K562 (cell line): Measurements from ENCODE around the gene SLCO2A1. TPM values are rescaled to one million over a fixed set of nuclear protein-coding genes. Genes with fewer than 3 reads are reported as not detected.

ENCODE experiments used
- ATAC-seq: fragments of 200-7000 bp; cut with Tn5 transposase; 3 replicates; pipeline ENCODE4 v1.9.1; 2020; ENCODE audit warnings: moderate library complexity
- BruUV-seq: library from RNA; stranded (reverse); fragments of 400-500 nt; replicated peaks from 2 replicates; lab custom pipeline; 2021; lab: Mats Ljungman, UMichigan
- CTCF ChIA-PET: fragments of 300-600 bp; formaldehyde crosslinking; extraction: SDS; loops from one replicate; lab custom pipeline; 2021; ENCODE audit warnings: low intra/inter-chr PET ratio; lab: Yijun Ruan, JAX
- POLR2A ChIA-PET: fragments of 300-600, 350-650 bp; sonication (Branson Sonifier 250); formaldehyde crosslinking; extraction: SDS; loops from one replicate; lab custom pipeline; 2021; ENCODE audit warnings: antibody characterized with exemption, inconsistent platforms; lab: Yijun Ruan, JAX
- DNase-seq, 4 experiments: peaks; one replicate each; pipeline versions ENCODE4 v3.0.0 to v3.0.0-alpha.2; 2011 to 2018; ENCODE audit warnings: low spot score in 3 of 4, mixed read lengths in 3 of 4; ENCODE audit errors: extremely low read depth in 1 of 4
- FAIRE-seq: peaks from 2 replicates; lab custom pipeline; 2011; peaks lifted over from hg19 to GRCh38; lab: Jason Lieb, UNC
- H2AFZ ChIP-seq: 2 replicates; pipeline ENCODE4 v1.6.0; 2011; ENCODE audit warnings: low read depth, low read length, control low read depth, inconsistent platforms
- H3K27ac ChIP-seq: fragments of 200-600 bp; 3 replicates; pipeline ENCODE4 v1.8.0; 2011; ENCODE audit warnings: low read depth, mild to moderate bottlenecking, control low read depth, inconsistent platforms, low read length, moderate library complexity, mixed read lengths; ENCODE audit errors: extremely low read depth
- H3K27me3 ChIP-seq, 2 experiments: fragments of 300-600 bp in 1 of 2; 2 replicates in 1 of 2; 3 replicates in 1 of 2; pipeline versions ENCODE4 v1.6.0 to v1.8.0; 2011; ENCODE audit warnings: inconsistent platforms in 2 of 2, low read length in 2 of 2, mild to moderate bottlenecking in 1 of 2, mixed read lengths in 1 of 2, moderate library complexity in 1 of 2; ENCODE audit not compliant: control insufficient read depth in 2 of 2, insufficient read depth in 2 of 2
- H3K36me3 ChIP-seq: fragments of 300-600 bp; 3 replicates; pipeline ENCODE4 v1.8.0; 2011; ENCODE audit warnings: mild to moderate bottlenecking, low read length, inconsistent platforms; ENCODE audit not compliant: control insufficient read depth, insufficient read depth
- H3K4me1 ChIP-seq, 2 experiments: fragments of 200-600 bp in 1 of 2; replicated peaks in 1 of 2; 2 replicates in 1 of 2; 3 replicates in 1 of 2; pipeline versions ENCODE4 v1.5.1 to v1.8.0; 2011; ENCODE audit warnings: inconsistent platforms in 2 of 2, low read length in 2 of 2, mild to moderate bottlenecking in 1 of 2, mixed read lengths in 1 of 2, moderate library complexity in 1 of 2; ENCODE audit not compliant: control insufficient read depth in 2 of 2, insufficient read depth in 2 of 2
- H3K4me2 ChIP-seq: 2 replicates; pipeline ENCODE4 v1.6.1; 2011; ENCODE audit warnings: low read length, control low read depth, inconsistent platforms, mixed read lengths; ENCODE audit not compliant: insufficient read depth
- H3K4me3 ChIP-seq: fragments of 200-600 bp; sonication (generic), shearing (Covaris generic); 2 replicates; pipeline ENCODE4 v1.5.1; 2016; ENCODE audit warnings: control low read depth, inconsistent platforms
- H3K79me2 ChIP-seq: fragments of 200-600 bp; 3 replicates; pipeline ENCODE4 v1.8.0; 2011; ENCODE audit warnings: low read length, inconsistent platforms; ENCODE audit not compliant: control insufficient read depth, insufficient read depth
- H3K9ac ChIP-seq, 2 experiments: 2 replicates each; pipeline versions ENCODE4 v1.6.0 to v1.6.1; 2011; ENCODE audit warnings: low read depth in 2 of 2, low read length in 2 of 2, control low read depth in 1 of 2, inconsistent platforms in 1 of 2, mild to moderate bottlenecking in 1 of 2, mixed read lengths in 1 of 2; ENCODE audit not compliant: insufficient read depth in 1 of 2
- H3K9me1 ChIP-seq: one replicate; pipeline ENCODE4 v1.6.0; 2011; ENCODE audit warnings: inconsistent platforms, mild to moderate bottlenecking, low read length, moderate library complexity; ENCODE audit not compliant: control insufficient read depth, insufficient read depth
- H3K9me3 ChIP-seq: replicated peaks from 2 replicates; pipeline ENCODE4 v1.5.1; 2011; ENCODE audit warnings: low read depth, low read length, inconsistent platforms; ENCODE audit not compliant: control insufficient read depth, insufficient read depth
- H4K20me1 ChIP-seq: replicated peaks from 2 replicates; pipeline ENCODE4 v1.6.1; 2011; ENCODE audit warnings: low read length, inconsistent platforms, mixed read lengths; ENCODE audit not compliant: control insufficient read depth, insufficient read depth
- EWSR1 ChIP-seq: fragments of 450-650 bp; IDR thresholded peaks from 2 replicates; pipeline ENCODE4 v1.6.1; 2018; ENCODE audit warnings: borderline replicate concordance, mild to moderate bottlenecking, low read depth, moderate library complexity; ENCODE audit not compliant: partially characterized antibody
- HMG20A ChIP-seq: fragments of 450-650 bp; formaldehyde crosslinking; conservative IDR thresholded peaks from 2 replicates; pipeline ENCODE4 v1.4.0; 2020; ENCODE audit warnings: mild to moderate bottlenecking, mixed read lengths
- HSF4 ChIP-seq: fragments of 250-450 bp; sonication (Bioruptor Pico); IDR thresholded peaks from 2 replicates; pipeline ENCODE4 v2.1.2; 2022; ENCODE audit warnings: mild to moderate bottlenecking, moderate library complexity, borderline replicate concordance
- MED1 ChIP-seq: sonication (generic); formaldehyde crosslinking; IDR thresholded peaks from 2 replicates; pipeline ENCODE4 v1.8.1; 2023; ENCODE audit warnings: missing genetic modification reagents, borderline replicate concordance
- NFIC ChIP-seq: fragments of 450-650 bp; IDR thresholded peaks from 2 replicates; pipeline ENCODE4 v1.6.1; 2017; ENCODE audit warnings: mild to moderate bottlenecking, inconsistent platforms
- PHTF2 ChIP-seq: fragments of 250-450 bp; sonication (Bioruptor Pico); IDR thresholded peaks from 2 replicates; pipeline ENCODE4 v1.5.0; 2021; ENCODE audit warnings: mild to moderate bottlenecking
- RBM22 ChIP-seq: fragments of 200-400 bp; formaldehyde crosslinking; IDR thresholded peaks from 2 replicates; pipeline ENCODE4 v1.6.1; 2018; ENCODE audit warnings: low read length, low read depth; ENCODE audit not compliant: poor library complexity, severe bottlenecking
- SPI1 ChIP-seq: IDR thresholded peaks from 2 replicates; pipeline ENCODE4 v1.6.1; 2011; ENCODE audit warnings: low read depth, low read length, control low read depth, borderline replicate concordance
- TCF7 ChIP-seq: sonication (generic); IDR thresholded peaks from 2 replicates; pipeline ENCODE4 v1.6.1; 2016; ENCODE audit warnings: antibody characterized with exemption, borderline replicate concordance
- WHSC1 ChIP-seq: IDR thresholded peaks from one replicate; pipeline ENCODE4 v1.6.1; 2012; ENCODE audit warnings: low read length, control low read depth, inconsistent platforms
- ZNF174 ChIP-seq: fragments of 250-450 bp; sonication (Bioruptor Pico); IDR thresholded peaks from 2 replicates; pipeline ENCODE4 v1.4.0; 2020; ENCODE audit warnings: mild to moderate bottlenecking
- ZNF316 ChIP-seq: fragments of 450-650 bp; IDR thresholded peaks from 2 replicates; pipeline ENCODE4 v1.6.1; 2016
- WGBS: fragments of 100-300 bp; shearing (Covaris generic); methylation state at CpG from one replicate; pipeline ENCODE4 v1.1.6; 2016; ENCODE audit warnings: low coverage, mixed read lengths; ENCODE audit not compliant: insufficient coverage; ENCODE audit errors: missing lambda C conversion rate; 5-methylcytosine and 5-hydroxymethylcytosine counted together
- in situ Hi-C: fragments of 300-500 bp; cut with MboI; formaldehyde crosslinking; loops from 4 replicates; pipeline ENCODE4 v1.15.0; 2018; ENCODE audit warnings: inconsistent platforms, mixed read lengths
- intact Hi-C: fragments of 100-400 bp; cut with micrococcal nuclease; formaldehyde crosslinking; loops from 2 replicates; pipeline ENCODE4 v1.14.2; 2022
- polyA plus RNA-seq, 8 experiments: library from polyadenylated mRNA; depleted of rRNA in 4 of 8; stranded (reverse) in 5 of 8; unstranded in 3 of 8; fragments of >200 nt; fragmentation: Nextera tagmentation in 2 of 8; fragmentation: Illumina TruSeq in 1 of 8; extraction: Ambion mirVana in 2 of 8; extraction: Trizol in 1 of 8; gene quantifications; 2 replicates each; pipeline versions ENCODE4 v1.2.1 to v1.2.3, GENCODE V29; 2011 to 2014; ENCODE audit warnings: inconsistent platforms in 1 of 8, missing spikeins in 1 of 8
- total RNA-seq, 7 experiments: library from RNA; depleted of rRNA in 6 of 7; stranded (reverse); fragments of >200 nt in 6 of 7; fragmentation: Illumina TruSeq in 2 of 7; extraction: Trizol in 2 of 7; gene quantifications; 2 replicates each; pipeline versions ENCODE4 v1.2.1 to v1.2.3, GENCODE V29; 2011 to 2021; ENCODE audit warnings: low replicate concordance in 1 of 7
- TF ChIP-seq, protein P1 (sequence below): fragments of 450-650 bp; formaldehyde crosslinking; conservative IDR thresholded peaks from 2 replicates; pipeline ENCODE4 v1.4.0; 2022; ENCODE audit warnings: mild to moderate bottlenecking, missing genetic modification characterization
- TF ChIP-seq, protein P2 (sequence below), 2 experiments: fragments of 450-650 bp; IDR thresholded peaks; 2 replicates each; pipeline ENCODE4 v1.6.1; 2016

Gene SLCO2A1
- total and polyA plus RNA-seq, 9 of the 15 experiments (the other 6 are each of a cell fraction or from before 2014, with no cell fraction given) = 0.16 to 1.0 TPM; not detected in 7

DNA sequence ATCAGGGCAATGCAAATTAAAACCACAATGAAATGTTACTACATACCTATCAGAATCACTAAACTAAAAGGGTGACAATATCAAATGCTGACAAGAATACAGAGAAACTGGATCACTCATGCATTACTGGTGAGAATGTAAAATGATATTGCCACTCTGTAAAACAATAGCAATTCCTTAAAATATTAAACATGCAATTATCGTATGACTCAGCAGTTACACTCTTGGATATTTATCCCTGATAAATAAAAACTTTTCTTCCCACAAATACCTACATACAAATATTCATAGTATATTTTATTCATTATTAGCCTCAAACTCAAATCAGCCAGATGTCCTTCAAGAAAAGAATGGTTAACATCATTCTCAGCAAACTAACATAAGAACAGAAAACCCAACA is 108.1 kb downstream of the SLCO2A1 start:
- Histone ChIP-seq H2AFZ (no peak overlapping the region), H3K4me1 (no peaks in the 10 kb centered on the region; a peak in 1 of 5 replicates), H3K4me2 (no peak overlapping the region), H3K9me1 (no peaks in the 10 kb centered on the region), H3K27me3 (0 out of 5 replicates have a peak, but pooled peaks cover 0 to 2% of the 10 kb centered on the region in 2 experiments), H3K36me3 (no peaks in the 10 kb centered on the region), H3K4me3 (no peak overlapping the region), H3K9ac (no peak overlapping the region), H3K27ac (no peak overlapping the region)
- FAIRE-seq (no peak), ATAC-seq (no peak), DNase-seq (no peak)
- in situ Hi-C loops = loop anchor here (25.0 kb wide), 1 partner anchor 259 kb away; the partner anchor contains the start of gene TOPBP1
- intact Hi-C loops = loop anchor here (10.0 kb wide), 1 partner anchor 1197 kb away; the partner anchor contains the start of gene NPHP3
- POLR2A ChIA-PET = no interaction called here
- BruUV-seq = no TSS peak
- WGBS = 22% methylated on average over 1 of the region's 1 CpG
- TF ChIP-seq WHSC1 (no peak), ZNF316 (peak; percentile 55), EWSR1 (no peak)
- TF ChIP-seq, all 486 proteins: peak for 1
- no peaks in the 10 kb centered on the region for H4K20me1 ChIP-seq
- H3K79me2 ChIP-seq = no peaks in the 10 kb centered on the region
- CTCF ChIA-PET = no interaction called here
- no peaks in the 10 kb centered on the region for H3K9me3 ChIP-seq

DNA sequence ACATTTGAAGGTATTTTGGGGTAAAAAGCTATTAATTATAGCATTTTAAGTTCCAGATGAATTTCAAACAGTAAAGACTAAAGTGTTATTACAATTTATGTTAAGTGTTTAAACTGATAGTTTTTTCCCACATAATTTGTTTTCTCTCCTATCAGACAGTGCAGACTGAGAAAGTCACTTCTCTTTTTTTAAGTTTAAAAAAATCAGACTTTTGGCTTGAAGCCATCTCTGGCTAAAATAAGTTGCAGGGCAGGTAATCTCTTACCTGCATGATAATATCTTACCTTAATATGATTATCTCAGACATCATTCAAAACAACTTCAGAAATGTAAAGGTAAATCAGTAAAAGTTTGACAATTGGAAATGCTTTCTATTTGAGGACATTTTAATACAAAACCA is 112.6 kb downstream of the SLCO2A1 start:
- intact Hi-C loops (no loop called here), in situ Hi-C loops (loop anchor here (25.0 kb wide), 1 partner anchor 255 kb away; the partner anchor contains the start of gene TOPBP1)
- ChIA-PET CTCF (no interaction called here), POLR2A (no interaction called here)
- Histone ChIP-seq H3K9ac (no peak overlapping the region), H3K4me2 (no peak overlapping the region), H3K36me3 (no peaks in the 10 kb centered on the region), H3K4me3 (no peak overlapping the region), H3K9me1 (no peaks in the 10 kb centered on the region), H3K79me2 (no peaks in the 10 kb centered on the region), H3K9me3 (no peaks in the 10 kb centered on the region), H3K27me3 (peaks cover 2 to 9% of the 10 kb centered on the region in 2 experiments; a peak in 1 of 5 replicates), H3K27ac (no peak overlapping the region), H2AFZ (no peak overlapping the region), H3K4me1 (no peaks in the 10 kb centered on the region; a peak in 1 of 5 replicates), H4K20me1 (no peaks in the 10 kb centered on the region; the same call in 1 of the 2 replicates)
- ATAC-seq = no peak
- no peak for DNase-seq
- no TSS peak for BruUV-seq
- no peak for FAIRE-seq
- TF ChIP-seq HMG20A (no peak), NFIC (peak; percentile 32), HSF4 (CRISPR knock-in tag) (no peak), TCF7 (no peak), MED1 (CRISPR knock-in tag) (no peak), PHTF2 (CRISPR knock-in tag) (no peak), RBM22 (no peak), ZNF174 (CRISPR knock-in tag) (no peak), SPI1 (peak; percentile 13; the same call in 1 of the 2 replicates)
- TF ChIP-seq, protein P1, sequence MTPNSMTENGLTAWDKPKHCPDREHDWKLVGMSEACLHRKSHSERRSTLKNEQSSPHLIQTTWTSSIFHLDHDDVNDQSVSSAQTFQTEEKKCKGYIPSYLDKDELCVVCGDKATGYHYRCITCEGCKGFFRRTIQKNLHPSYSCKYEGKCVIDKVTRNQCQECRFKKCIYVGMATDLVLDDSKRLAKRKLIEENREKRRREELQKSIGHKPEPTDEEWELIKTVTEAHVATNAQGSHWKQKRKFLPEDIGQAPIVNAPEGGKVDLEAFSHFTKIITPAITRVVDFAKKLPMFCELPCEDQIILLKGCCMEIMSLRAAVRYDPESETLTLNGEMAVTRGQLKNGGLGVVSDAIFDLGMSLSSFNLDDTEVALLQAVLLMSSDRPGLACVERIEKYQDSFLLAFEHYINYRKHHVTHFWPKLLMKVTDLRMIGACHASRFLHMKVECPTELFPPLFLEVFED = no peak
- TF ChIP-seq, protein P2, sequence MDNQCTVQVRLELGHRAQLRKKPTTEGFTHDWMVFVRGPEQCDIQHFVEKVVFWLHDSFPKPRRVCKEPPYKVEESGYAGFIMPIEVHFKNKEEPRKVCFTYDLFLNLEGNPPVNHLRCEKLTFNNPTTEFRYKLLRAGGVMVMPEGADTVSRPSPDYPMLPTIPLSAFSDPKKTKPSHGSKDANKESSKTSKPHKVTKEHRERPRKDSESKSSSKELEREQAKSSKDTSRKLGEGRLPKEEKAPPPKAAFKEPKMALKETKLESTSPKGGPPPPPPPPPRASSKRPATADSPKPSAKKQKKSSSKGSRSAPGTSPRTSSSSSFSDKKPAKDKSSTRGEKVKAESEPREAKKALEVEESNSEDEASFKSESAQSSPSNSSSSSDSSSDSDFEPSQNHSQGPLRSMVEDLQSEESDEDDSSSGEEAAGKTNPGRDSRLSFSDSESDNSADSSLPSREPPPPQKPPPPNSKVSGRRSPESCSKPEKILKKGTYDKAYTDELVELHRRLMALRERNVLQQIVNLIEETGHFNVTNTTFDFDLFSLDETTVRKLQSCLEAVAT (IDR thresholded peaks at IDR 0.05) = no peak
